Neural progenitor cell (in vitro differentiated cells): ENCODE results near the gene MGAT3. TPM values are rescaled to one million over a fixed set of nuclear protein-coding genes. Genes with fewer than 3 reads are reported as not detected.
"Not testable (repeated sequence)": the region's sequence is repeated elsewhere in the genome, so short reads cannot be mapped to it uniquely, and the experiment has no call there.

Source experiments
- DNase-seq: peaks from one replicate; pipeline ENCODE4 v3.0.0-alpha.2; 2016; ENCODE audit warnings: low spot score
- H2AFZ ChIP-seq: fragments of 200-600 bp; sonication (generic); replicated peaks from 2 replicates; pipeline ENCODE4 v1.6.1; 2016; ENCODE audit warnings: antibody characterized with exemption
- H3F3A ChIP-seq: fragments of 200-600 bp; sonication (generic); 2 replicates; pipeline ENCODE4 v1.6.1; 2016; ENCODE audit warnings: antibody characterized with exemption, low read depth
- H3K27ac ChIP-seq: fragments of 200-600 bp; sonication (generic); 2 replicates; pipeline ENCODE4 v1.5.1; 2016; ENCODE audit warnings: mild to moderate bottlenecking
- H3K27me3 ChIP-seq: fragments of 200-600 bp; sonication (generic); 2 replicates; pipeline ENCODE4 v1.6.1; 2016; ENCODE audit warnings: mild to moderate bottlenecking, moderate library complexity
- H3K36me3 ChIP-seq: fragments of 200-600 bp; sonication (generic); 2 replicates; pipeline ENCODE4 v1.5.1; 2016
- H3K4me1 ChIP-seq: fragments of 200-600 bp; sonication (generic); 2 replicates; pipeline ENCODE4 v1.6.1; 2016; ENCODE audit warnings: mixed run types
- H3K4me2 ChIP-seq: fragments of 200-600 bp; sonication (generic); 2 replicates; pipeline ENCODE4 v1.6.1; 2016
- H3K4me3 ChIP-seq: fragments of 200-600 bp; sonication (generic); 2 replicates; pipeline ENCODE4 v1.5.1; 2016
- H3K79me2 ChIP-seq: fragments of 200-600 bp; sonication (generic); 2 replicates; pipeline ENCODE4 v1.6.1; 2016; ENCODE audit warnings: low read depth
- H3K9ac ChIP-seq: fragments of 200-600 bp; sonication (generic); 2 replicates; pipeline ENCODE4 v1.6.1; 2016
- H3K9me3 ChIP-seq: fragments of 200-600 bp; sonication (generic); 2 replicates; pipeline ENCODE4 v1.5.1; 2016; ENCODE audit warnings: low read depth
- H4K20me1 ChIP-seq: fragments of 200-600 bp; sonication (generic); 2 replicates; pipeline ENCODE4 v1.6.1; 2016; ENCODE audit warnings: low read depth
- H3K27ac Mint-ChIP-seq: 3 replicates; pipeline ENCODE4 v1.8.0; 2021; ENCODE audit warnings: mixed read lengths
- H3K27me3 Mint-ChIP-seq: 2 replicates; pipeline ENCODE4 v1.8.0; 2022; ENCODE audit warnings: low read depth, mild to moderate bottlenecking, inconsistent platforms, moderate library complexity, mixed read lengths; ENCODE audit not compliant: insufficient read depth
- H3K36me3 Mint-ChIP-seq: 3 replicates; pipeline ENCODE4 v1.8.0; 2021; ENCODE audit warnings: mixed read lengths
- H3K4me1 Mint-ChIP-seq: 3 replicates; pipeline ENCODE4 v1.8.0; 2021; ENCODE audit warnings: mixed read lengths
- H3K4me3 Mint-ChIP-seq: 3 replicates; pipeline ENCODE4 v1.8.0; 2021; ENCODE audit warnings: mild to moderate bottlenecking, moderate library complexity, mixed read lengths
- H3K9me3 Mint-ChIP-seq: 3 replicates; pipeline ENCODE4 v1.8.0; 2020; ENCODE audit warnings: mixed read lengths
- EZH2 ChIP-seq: fragments of 200-600 bp; sonication (generic); IDR thresholded peaks from 2 replicates; pipeline ENCODE4 v1.6.1; 2017; ENCODE audit warnings: antibody characterized with exemption, mild to moderate bottlenecking, moderate library complexity
- EZH2phosphoT487 ChIP-seq: fragments of 200-600 bp; sonication (generic); IDR thresholded peaks from 2 replicates; pipeline ENCODE4 v1.6.1; 2017; ENCODE audit warnings: antibody characterized with exemption
- total RNA-seq: library from RNA; depleted of rRNA; stranded (reverse); fragments of >200 nt; gene quantifications from 2 replicates; pipeline ENCODE4 v1.2.3, GENCODE V29; 2015; ENCODE audit warnings: low replicate concordance
- TF ChIP-seq, protein P1 (sequence below): fragments of 200-600 bp; sonication (generic); IDR thresholded peaks from 2 replicates; pipeline ENCODE4 v1.5.1; 2017; ENCODE audit warnings: antibody characterized with exemption, mild to moderate bottlenecking

MGAT3 gene
- total RNA-seq, 1 donor from 2014 or later: 7.5 TPM

GRCh38 chr22:39504071-39504470 lies 47.3 kb downstream of the MGAT3 start:
- H3F3A ChIP-seq: peaks cover 18% of the 10 kb centered on the region
- H4K20me1 ChIP-seq: peaks cover 43% of the 10 kb centered on the region
- no peak overlapping the region for H3K4me2 ChIP-seq
- H3K9me3 Mint-ChIP-seq: no peaks in the 10 kb centered on the region
- H3K27me3 ChIP-seq: peaks cover 19% of the 10 kb centered on the region
- H3K27ac ChIP-seq: no peak overlapping the region
- H3K4me3 Mint-ChIP-seq: peak overlapping the region; percentile 97
- peaks cover 22% of the 10 kb centered on the region for H3K79me2 ChIP-seq
- H3K9ac ChIP-seq: no peak overlapping the region
- DNase-seq: no peak
- H3K27ac Mint-ChIP-seq: no peak overlapping the region
- peaks cover 27% of the 10 kb centered on the region for H3K4me1 ChIP-seq
- no peak for TF ChIP-seq EZH2phosphoT487
- no peak for TF ChIP-seq EZH2
- TF ChIP-seq, protein P1, sequence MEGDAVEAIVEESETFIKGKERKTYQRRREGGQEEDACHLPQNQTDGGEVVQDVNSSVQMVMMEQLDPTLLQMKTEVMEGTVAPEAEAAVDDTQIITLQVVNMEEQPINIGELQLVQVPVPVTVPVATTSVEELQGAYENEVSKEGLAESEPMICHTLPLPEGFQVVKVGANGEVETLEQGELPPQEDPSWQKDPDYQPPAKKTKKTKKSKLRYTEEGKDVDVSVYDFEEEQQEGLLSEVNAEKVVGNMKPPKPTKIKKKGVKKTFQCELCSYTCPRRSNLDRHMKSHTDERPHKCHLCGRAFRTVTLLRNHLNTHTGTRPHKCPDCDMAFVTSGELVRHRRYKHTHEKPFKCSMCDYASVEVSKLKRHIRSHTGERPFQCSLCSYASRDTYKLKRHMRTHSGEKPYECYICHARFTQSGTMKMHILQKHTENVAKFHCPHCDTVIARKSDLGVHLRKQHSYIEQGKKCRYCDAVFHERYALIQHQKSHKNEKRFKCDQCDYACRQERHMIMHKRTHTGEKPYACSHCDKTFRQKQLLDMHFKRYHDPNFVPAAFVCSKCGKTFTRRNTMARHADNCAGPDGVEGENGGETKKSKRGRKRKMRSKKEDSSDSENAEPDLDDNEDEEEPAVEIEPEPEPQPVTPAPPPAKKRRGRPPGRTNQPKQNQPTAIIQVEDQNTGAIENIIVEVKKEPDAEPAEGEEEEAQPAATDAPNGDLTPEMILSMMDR: no peak
- H3K27me3 Mint-ChIP-seq: peaks cover 3% of the 10 kb centered on the region
- no peaks in the 10 kb centered on the region for H3K36me3 ChIP-seq
- peaks cover 23% of the 10 kb centered on the region for H3K36me3 Mint-ChIP-seq
- no peak overlapping the region for H2AFZ ChIP-seq
- no peaks in the 10 kb centered on the region for H3K9me3 ChIP-seq
- peaks cover 34% of the 10 kb centered on the region for H3K4me1 Mint-ChIP-seq
- no peak overlapping the region for H3K4me3 ChIP-seq

GRCh38 chr22:39507021-39507420 lies 50.2 kb downstream of the MGAT3 start:
- DNase-seq, H3K9ac ChIP-seq, H3K9me3 Mint-ChIP-seq, H3K27ac ChIP-seq, H2AFZ ChIP-seq, H3K36me3 ChIP-seq, H3F3A ChIP-seq, H3K27ac Mint-ChIP-seq, H3K9me3 ChIP-seq, H3K4me2 ChIP-seq, H3K27me3 Mint-ChIP-seq, H3K4me3 ChIP-seq, H3K4me3 Mint-ChIP-seq, H3K4me1 ChIP-seq: not testable (repeated sequence)
- Histone ChIP-seq H3K79me2 (peaks cover 27% of the 10 kb centered on the region), H4K20me1 (peaks cover 67% of the 10 kb centered on the region), H3K27me3 (peaks cover 19% of the 10 kb centered on the region)
- H3K4me1 Mint-ChIP-seq: peaks cover 13% of the 10 kb centered on the region
- peaks cover 36% of the 10 kb centered on the region for H3K36me3 Mint-ChIP-seq

GRCh38 chr22:39508393-39508792 lies 51.6 kb downstream of the MGAT3 start:
- no peak overlapping the region for H3K4me3 ChIP-seq
- H3K9ac ChIP-seq: no peak overlapping the region
- H3K27me3 ChIP-seq: peaks cover 19% of the 10 kb centered on the region
- H3F3A ChIP-seq: peaks cover 6% of the 10 kb centered on the region
- H3K79me2 ChIP-seq: peaks cover 17% of the 10 kb centered on the region
- no peak overlapping the region for H2AFZ ChIP-seq
- Mint-ChIP-seq H3K36me3 (peaks cover 39% of the 10 kb centered on the region), H3K4me1 (peaks cover 4% of the 10 kb centered on the region), H3K27me3 (peaks cover 4% of the 10 kb centered on the region), H3K9me3 (no peaks in the 10 kb centered on the region), H3K27ac (no peak overlapping the region), H3K4me3 (no peak overlapping the region)
- H3K27ac ChIP-seq: no peak overlapping the region
- no peak overlapping the region for H3K4me2 ChIP-seq
- peaks cover 59% of the 10 kb centered on the region for H4K20me1 ChIP-seq
- DNase-seq: no peak
- peaks cover 2% of the 10 kb centered on the region for H3K4me1 ChIP-seq
- no peak for TF ChIP-seq EZH2phosphoT487
- TF ChIP-seq EZH2: no peak
- TF ChIP-seq, protein P1: no peak
- H3K9me3 ChIP-seq: no peaks in the 10 kb centered on the region
- no peaks in the 10 kb centered on the region for H3K36me3 ChIP-seq

- no peak overlapping the region for H3K4me3 ChIP-seq
- H3K27ac ChIP-seq: no peak overlapping the region
- no peaks in the 10 kb centered on the region for H3K9me3 ChIP-seq
- Mint-ChIP-seq H3K4me1 (no peaks in the 10 kb centered on the region), H3K36me3 (peaks cover 42% of the 10 kb centered on the region), H3K4me3 (peak overlapping the region; percentile 23), H3K27ac (no peak overlapping the region), H3K9me3 (no peaks in the 10 kb centered on the region), H3K27me3 (peaks cover 2% of the 10 kb centered on the region)
- TF ChIP-seq EZH2 (no peak), EZH2phosphoT487 (no peak)
- TF ChIP-seq, protein P1: no peak
- H3K36me3 ChIP-seq: no peaks in the 10 kb centered on the region
- H3K9ac ChIP-seq: no peak overlapping the region
- peaks cover 11% of the 10 kb centered on the region for H3K79me2 ChIP-seq
- DNase-seq: no peak
- no peak overlapping the region for H3K4me2 ChIP-seq
- peaks cover 10% of the 10 kb centered on the region for H3F3A ChIP-seq
- H3K27me3 ChIP-seq: peaks cover 19% of the 10 kb centered on the region
- H3K4me1 ChIP-seq: no peaks in the 10 kb centered on the region
- peaks cover 64% of the 10 kb centered on the region for H4K20me1 ChIP-seq
- H2AFZ ChIP-seq: no peak overlapping the region
These were observed 53.8 kb downstream of the MGAT3 start for GRCh38 chr22:39510529-39511149.
